Measurements from ENCODE around the gene NTF3.

The NTF3 gene

GRCh38 chr12:5480218-5480937 lies 48.5 kb downstream of the NTF3 start:
- no peaks in the 10 kb centered on the region for H4K20me1 ChIP-seq (ENCODE audit: insufficient read depth, low read length)
- H3K79me2 ChIP-seq (ENCODE audit: low read length): no peaks in the 10 kb centered on the region
- H3K4me3 ChIP-seq (ENCODE audit: low read length): no peak overlapping the region
- H3K27ac ChIP-seq (ENCODE audit: low read length): no peak overlapping the region
- H3K27me3 ChIP-seq (ENCODE audit: low read depth, low read length): peaks cover 15% of the 10 kb centered on the region; the same call in 1 of the 2 replicates
- no peak overlapping the region for H3K4me2 ChIP-seq (ENCODE audit: low read length)
- H3K9ac ChIP-seq (ENCODE audit: low read length): no peak overlapping the region
- no peak for TF ChIP-seq CTCF (IDR thresholded peaks at IDR 0.05; ENCODE audit: low read depth, low read length)
- no peak for TF ChIP-seq EZH2phosphoT487 (IDR thresholded peaks at IDR 0.05; ENCODE audit: low read depth)
- H3K9me3 ChIP-seq (ENCODE audit: insufficient read depth, low read length): no peaks in the 10 kb centered on the region
- peaks cover 3% of the 10 kb centered on the region; the same call in 1 of the 2 replicates for H3K4me1 ChIP-seq (ENCODE audit: low read length)
- no peak overlapping the region for H2AFZ ChIP-seq (ENCODE audit: low read depth, low read length)
- H3K36me3 ChIP-seq (replicated peaks; ENCODE audit: low read depth, low read length): no peaks in the 10 kb centered on the region

GRCh38 chr12:5480938-5481303 lies 49.0 kb downstream of the NTF3 start:
- Histone ChIP-seq H3K27me3 (ENCODE audit: low read depth, low read length) (peaks cover 15% of the 10 kb centered on the region; the same call in 1 of the 2 replicates), H3K4me3 (ENCODE audit: low read length) (no peak overlapping the region), H3K9ac (ENCODE audit: low read length) (no peak overlapping the region), H3K27ac (ENCODE audit: low read length) (no peak overlapping the region), H4K20me1 (ENCODE audit: insufficient read depth, low read length) (no peaks in the 10 kb centered on the region), H3K36me3 (replicated peaks; ENCODE audit: low read depth, low read length) (no peaks in the 10 kb centered on the region), H3K4me1 (ENCODE audit: low read length) (peaks cover 3% of the 10 kb centered on the region; the same call in 1 of the 2 replicates), H2AFZ (ENCODE audit: low read depth, low read length) (no peak overlapping the region), H3K9me3 (ENCODE audit: insufficient read depth, low read length) (no peaks in the 10 kb centered on the region), H3K4me2 (ENCODE audit: low read length) (no peak overlapping the region), H3K79me2 (ENCODE audit: low read length) (no peaks in the 10 kb centered on the region)
- TF ChIP-seq EZH2phosphoT487 (IDR thresholded peaks at IDR 0.05; ENCODE audit: low read depth) (no peak), CTCF (IDR thresholded peaks at IDR 0.05; ENCODE audit: low read depth, low read length) (no peak)

GRCh38 chr12:5481645-5482044 lies 49.7 kb downstream of the NTF3 start:
- peaks cover 3% of the 10 kb centered on the region; the same call in 1 of the 2 replicates for H3K4me1 ChIP-seq (ENCODE audit: low read length)
- H3K9ac ChIP-seq (ENCODE audit: low read length): no peak overlapping the region
- no peaks in the 10 kb centered on the region for H4K20me1 ChIP-seq (ENCODE audit: insufficient read depth, low read length)
- no peak overlapping the region for H2AFZ ChIP-seq (ENCODE audit: low read depth, low read length)
- TF ChIP-seq CTCF (IDR thresholded peaks at IDR 0.05; ENCODE audit: low read depth, low read length) (no peak), EZH2phosphoT487 (IDR thresholded peaks at IDR 0.05; ENCODE audit: low read depth) (no peak)
- no peaks in the 10 kb centered on the region for H3K79me2 ChIP-seq (ENCODE audit: low read length)
- H3K9me3 ChIP-seq (ENCODE audit: insufficient read depth, low read length): no peaks in the 10 kb centered on the region
- H3K27ac ChIP-seq (ENCODE audit: low read length): no peak overlapping the region
- no peak overlapping the region for H3K4me2 ChIP-seq (ENCODE audit: low read length)
- peaks cover 15% of the 10 kb centered on the region; the same call in 1 of the 2 replicates for H3K27me3 ChIP-seq (ENCODE audit: low read depth, low read length)
- no peak overlapping the region for H3K4me3 ChIP-seq (ENCODE audit: low read length)
- no peaks in the 10 kb centered on the region for H3K36me3 ChIP-seq (replicated peaks; ENCODE audit: low read depth, low read length)

- H3K9ac ChIP-seq (ENCODE audit: low read length): no peak overlapping the region
These were observed 52.5 kb downstream of the NTF3 start for GRCh38 chr12:5484426-5484825.

More at GRCh38 chr12:5484426-5484825, 52.5 kb downstream of the NTF3 start:
- no peak for TF ChIP-seq EZH2phosphoT487 (IDR thresholded peaks at IDR 0.05; ENCODE audit: low read depth)
- TF ChIP-seq CTCF (IDR thresholded peaks at IDR 0.05; ENCODE audit: low read depth, low read length): no peak
- Histone ChIP-seq H3K79me2 (ENCODE audit: low read length) (no peaks in the 10 kb centered on the region), H3K27me3 (ENCODE audit: low read depth, low read length) (peaks cover 13% of the 10 kb centered on the region; the same call in 1 of the 2 replicates), H2AFZ (ENCODE audit: low read depth, low read length) (no peak overlapping the region), H3K4me3 (ENCODE audit: low read length) (no peak overlapping the region), H4K20me1 (ENCODE audit: insufficient read depth, low read length) (no peaks in the 10 kb centered on the region), H3K4me2 (ENCODE audit: low read length) (no peak overlapping the region), H3K36me3 (replicated peaks; ENCODE audit: low read depth, low read length) (no peaks in the 10 kb centered on the region), H3K4me1 (ENCODE audit: low read length) (no peaks in the 10 kb centered on the region), H3K27ac (ENCODE audit: low read length) (no peak overlapping the region), H3K9me3 (ENCODE audit: insufficient read depth, low read length) (no peaks in the 10 kb centered on the region)
